Gastrocnemius medialis (tissue), 4 donors: Measurements from ENCODE around the gene NAA25. TPM values are rescaled to one million over a fixed set of nuclear protein-coding genes. Genes with fewer than 3 reads are reported as not detected.
A peak's percentile ranks its signal among the peaks of the same experiment; 100 is the strongest.
"Not testable (repeated sequence)": the region's sequence is repeated elsewhere in the genome, so short reads cannot be mapped to it uniquely, and the experiment has no call there.

Experiments used
- ATAC-seq, 2 donors: fragments of 150-250 bp; one replicate each; pipeline ENCODE4 v1.9.1; 2016
- DNase-seq, 2 donors: peaks; one replicate each; pipeline ENCODE4 v3.0.0-alpha.2; 2019
- H3K27ac ChIP-seq, 4 donors: fragments of 200-600 bp; sonication (generic); 1 replicate in 1 of 4; 2 replicates in 3 of 4; pipeline ENCODE4 v1.5.1; 2016 to 2018; ENCODE audit warnings: mild to moderate bottlenecking in 2 of 4, moderate library complexity in 1 of 4
- H3K27me3 ChIP-seq, 3 donors: fragments of 200-600 bp; sonication (generic) in 2 of 3; 1 replicate in 1 of 3; 2 replicates in 2 of 3; pipeline versions ENCODE4 v1.5.1 to v1.6.0; 2016 to 2019; ENCODE audit warnings: mild to moderate bottlenecking in 1 of 3, moderate library complexity in 1 of 3
- H3K36me3 ChIP-seq, 2 donors: fragments of 200-600 bp; sonication (generic) in 1 of 2; one replicate each; pipeline ENCODE4 v1.5.1; 2017 to 2018
- H3K4me1 ChIP-seq, 2 donors: fragments of 200-600 bp; sonication (generic) in 1 of 2; one replicate each; pipeline ENCODE4 v1.5.1; 2016 to 2017; ENCODE audit warnings: mild to moderate bottlenecking in 2 of 2
- H3K4me3 ChIP-seq, 4 donors: fragments of 200-600 bp; sonication (generic) in 3 of 4; 1 replicate in 1 of 4; 2 replicates in 3 of 4; pipeline ENCODE4 v1.5.1; 2016 to 2019; ENCODE audit warnings: mild to moderate bottlenecking in 2 of 4
- H3K9me3 ChIP-seq, 3 donors: fragments of 200-600 bp; sonication (generic) in 2 of 3; 1 replicate in 1 of 3; 2 replicates in 2 of 3; pipeline ENCODE4 v1.5.1; 2016 to 2019
- CTCF ChIP-seq, 5 experiments: fragments of 450-650 bp in 3 of 5; fragments of 200-600 bp in 2 of 5; sonication (generic) in 2 of 5; IDR thresholded peaks in 4 of 5; conservative IDR thresholded peaks in 1 of 5; 1 replicate in 4 of 5; 2 replicates in 1 of 5; pipeline ENCODE4 v1.5.1; 2016 to 2019; ENCODE audit warnings: antibody characterized with exemption in 5 of 5, mild to moderate bottlenecking in 3 of 5, moderate library complexity in 3 of 5
- POLR2A ChIP-seq, 2 donors: fragments of 450-650 bp; IDR thresholded peaks; one replicate each; pipeline ENCODE4 v1.6.1; 2017; ENCODE audit warnings: antibody characterized with exemption in 2 of 2, mild to moderate bottlenecking in 2 of 2, moderate library complexity in 2 of 2
- in situ Hi-C, 4 donors: fragments of 200-750 bp; cut with MboI; loops; one replicate each; pipeline versions ENCODE4 v1.15.0 to v1.8.0; 2017; ENCODE audit warnings: low sequenced_read_pairs in 4 of 4
- intact Hi-C: fragments of 100-400 bp; cut with DNase I; formaldehyde crosslinking; loops from one replicate; pipeline ENCODE4 v1.15.1; 2023; ENCODE audit warnings: low total_unique reads
- total RNA-seq, 4 donors: library from RNA; depleted of rRNA; stranded (reverse); fragments of >200 nt; gene quantifications; one replicate each; pipeline versions ENCODE4 v1.1.0 to v1.2.3, GENCODE V29; 2016

The NAA25 gene
- total RNA-seq, 4 donors from 2014 or later, result 17.2 to 44.6 (median 25.5) TPM

GRCh38 chr12:112005419-112006395 lies 102.9 kb downstream of the NAA25 start:
- DNase-seq (no peak), ATAC-seq (peak in 1 of 2 donors; percentile 36)
- peaks cover 0 to 3% of the 10 kb centered on the region in 2 donors for H3K4me1 ChIP-seq
- no peaks in the 10 kb centered on the region for H3K36me3 ChIP-seq
- no peaks in the 10 kb centered on the region for H3K9me3 ChIP-seq
- TF ChIP-seq CTCF (IDR thresholded peaks at IDR 0.05 in 4 of 5, conservative IDR thresholded peaks at IDR 0.05 in 1 of 5), result no peak
- no peak for TF ChIP-seq POLR2A (IDR thresholded peaks at IDR 0.05)
- H3K27me3 ChIP-seq, result no peaks in the 10 kb centered on the region
- peak overlapping the region in 2 of 4 donors; percentile 8 to 56 for H3K27ac ChIP-seq
- peak overlapping the region in 2 of 4 donors; percentile 11 to 17 for H3K4me3 ChIP-seq
- in situ Hi-C loops (no loop called here), intact Hi-C loops (no loop called here)

GRCh38 chr12:112004041-112004440 lies 104.5 kb downstream of the NAA25 start:
- Histone ChIP-seq H3K9me3 (no peaks in the 10 kb centered on the region), H3K27me3 (no peaks in the 10 kb centered on the region), H3K27ac (no peak overlapping the region), H3K4me1 (peaks cover 0 to 3% of the 10 kb centered on the region in 2 donors), H3K4me3 (no peak overlapping the region), H3K36me3 (no peaks in the 10 kb centered on the region)
- TF ChIP-seq POLR2A (IDR thresholded peaks at IDR 0.05) (no peak), CTCF (IDR thresholded peaks at IDR 0.05 in 4 of 5, conservative IDR thresholded peaks at IDR 0.05 in 1 of 5) (no peak)
- DNase-seq (no peak), ATAC-seq (no peak)
- in situ Hi-C loops (no loop called here), intact Hi-C loops (no loop called here)

- ATAC-seq (no peak), DNase-seq (no peak)
- Histone ChIP-seq H3K36me3 (no peaks in the 10 kb centered on the region), H3K9me3 (no peaks in the 10 kb centered on the region), H3K27me3 (no peaks in the 10 kb centered on the region), H3K4me3 (no peak overlapping the region), H3K27ac (no peak overlapping the region), H3K4me1 (no peaks in the 10 kb centered on the region)
- no peak for TF ChIP-seq CTCF (IDR thresholded peaks at IDR 0.05 in 4 of 5, conservative IDR thresholded peaks at IDR 0.05 in 1 of 5)
- TF ChIP-seq POLR2A (IDR thresholded peaks at IDR 0.05), result no peak
- in situ Hi-C loops, result no loop called here
- intact Hi-C loops, result no loop called here
Measured at GRCh38 chr12:112001576-112001975, 107.0 kb downstream of the NAA25 start.

- Histone ChIP-seq H3K4me1 (no peaks in the 10 kb centered on the region), H3K27me3 (no peaks in the 10 kb centered on the region), H3K36me3 (no peaks in the 10 kb centered on the region), H3K27ac (no peak overlapping the region), H3K9me3 (no peaks in the 10 kb centered on the region), H3K4me3 (no peak overlapping the region)
- DNase-seq (no peak), ATAC-seq (no peak)
- intact Hi-C loops (no loop called here), in situ Hi-C loops (no loop called here)
- TF ChIP-seq POLR2A (IDR thresholded peaks at IDR 0.05) (no peak), CTCF (IDR thresholded peaks at IDR 0.05 in 4 of 5, conservative IDR thresholded peaks at IDR 0.05 in 1 of 5) (no peak)
Measured at GRCh38 chr12:112000820-112001219, 107.8 kb downstream of the NAA25 start.

- H3K36me3 ChIP-seq, in situ Hi-C loops, H3K4me3 ChIP-seq, H3K4me1 ChIP-seq, H3K27me3 ChIP-seq, H3K9me3 ChIP-seq, ATAC-seq, intact Hi-C loops, H3K27ac ChIP-seq, DNase-seq: not testable (repeated sequence)
Measured at GRCh38 chr12:111999129-111999528, 109.5 kb downstream of the NAA25 start.
